CD4-positive, alpha-beta T cell (primary cell): ENCODE measurements around the gene RHPN2. TPM values are rescaled to one million over a fixed set of nuclear protein-coding genes. Genes with fewer than 3 reads are reported as not detected.
"Not testable (repeated sequence)": the region's sequence is repeated elsewhere in the genome, so short reads cannot be mapped to it uniquely, and the experiment has no call there.

ENCODE experiments used
- ATAC-seq: fragments of 200-7000 bp; cut with Tn5 transposase; one replicate; pipeline ENCODE4 v1.10.0; 2022; ENCODE audit warnings: mild to moderate bottlenecking; ENCODE audit not compliant: poor library complexity
- CTCF ChIA-PET: fragments of 350-600 bp; sonication (Branson Sonifier 250); formaldehyde crosslinking; loops from one replicate; lab custom pipeline; 2021; ENCODE audit warnings: antibody characterized with exemption, inconsistent platforms; lab: Charles Lee
- POLR2A ChIA-PET: fragments of 350-600 bp; sonication (Branson Sonifier 250); formaldehyde crosslinking; loops from one replicate; lab custom pipeline; 2021; ENCODE audit warnings: antibody characterized with exemption, inconsistent platforms; lab: Charles Lee
- DNase-seq, 14 experiments: peaks; one replicate each; pipeline ENCODE4 v3.0.0-alpha.2; 2013 to 2020; ENCODE audit warnings: mixed read lengths in 2 of 14
- H3K27ac ChIP-seq, 2 donors: one replicate each; pipeline versions ENCODE4 v1.5.1 to v1.7.0; 2013; ENCODE audit warnings: low read length in 2 of 2, low read depth in 1 of 2, mild to moderate bottlenecking in 1 of 2
- H3K27me3 ChIP-seq, 2 experiments: 1 replicate in 1 of 2; 2 replicates in 1 of 2; pipeline versions ENCODE4 v1.6.1 to v1.7.0; 2013; ENCODE audit warnings: low read length in 2 of 2, control low read depth in 1 of 2, mild to moderate bottlenecking in 1 of 2, moderate library complexity in 1 of 2; ENCODE audit not compliant: insufficient read depth in 2 of 2, control insufficient read depth in 1 of 2
- H3K36me3 ChIP-seq: one replicate; pipeline ENCODE4 v1.6.1; 2013; ENCODE audit warnings: low read length, control low read depth; ENCODE audit not compliant: insufficient read depth
- H3K4me1 ChIP-seq: one replicate; pipeline ENCODE4 v1.6.1; 2013; ENCODE audit warnings: low read length, control low read depth; ENCODE audit not compliant: insufficient read depth
- H3K4me3 ChIP-seq: one replicate; pipeline ENCODE4 v1.5.1; 2013; ENCODE audit warnings: mild to moderate bottlenecking, low read length, moderate library complexity
- H3K9me3 ChIP-seq, 2 experiments: 1 replicate in 1 of 2; 2 replicates in 1 of 2; pipeline versions ENCODE4 v1.6.1 to v1.7.0; 2013; ENCODE audit warnings: low read length in 2 of 2, mild to moderate bottlenecking in 2 of 2, control low read depth in 1 of 2, moderate library complexity in 1 of 2; ENCODE audit not compliant: control insufficient read depth in 1 of 2, insufficient read depth in 1 of 2
- H3K27ac Mint-ChIP-seq: one replicate; pipeline ENCODE4 v1.8.0; 2020; ENCODE audit warnings: mixed read lengths
- H3K27me3 Mint-ChIP-seq: one replicate; pipeline ENCODE4 v1.8.0; 2021; ENCODE audit warnings: mixed read lengths
- H3K36me3 Mint-ChIP-seq: one replicate; pipeline ENCODE4 v1.8.0; 2021; ENCODE audit warnings: low read depth, mixed read lengths
- H3K4me1 Mint-ChIP-seq: one replicate; pipeline ENCODE4 v1.8.0; 2021; ENCODE audit warnings: low read depth, mixed read lengths
- H3K4me3 Mint-ChIP-seq: one replicate; pipeline ENCODE4 v1.8.0; 2020; ENCODE audit warnings: mild to moderate bottlenecking, mixed read lengths
- H3K9me3 Mint-ChIP-seq: one replicate; pipeline ENCODE4 v1.8.0; 2020; ENCODE audit warnings: mixed read lengths
- intact Hi-C, 2 experiments: fragments of 100-400 bp; cut with DNase I in 1 of 2; cut with micrococcal nuclease in 1 of 2; formaldehyde crosslinking; loops; one replicate each; pipeline versions ENCODE4 v1.15.1 to v1.9.0; 2023 to 2025; cut with DNase I, micrococcal nuclease
- total RNA-seq, 174 experiments: library from RNA in 2 of 174; stranded (reverse) in 2 of 174; gene quantifications; one replicate each; pipeline ENCODE4 v1.2.3 and lab custom pipeline; 2021 to 2026
- TF ChIP-seq, protein P1 (sequence below): fragments of 200-600 bp; IDR thresholded peaks from one replicate; pipeline ENCODE4 v1.8.0; 2022; ENCODE audit warnings: antibody characterized with exemption, mild to moderate bottlenecking

The RHPN2 gene
- total RNA-seq, 2 experiments from 2014 or later, result 0.08 TPM; not detected in 1

DNA sequence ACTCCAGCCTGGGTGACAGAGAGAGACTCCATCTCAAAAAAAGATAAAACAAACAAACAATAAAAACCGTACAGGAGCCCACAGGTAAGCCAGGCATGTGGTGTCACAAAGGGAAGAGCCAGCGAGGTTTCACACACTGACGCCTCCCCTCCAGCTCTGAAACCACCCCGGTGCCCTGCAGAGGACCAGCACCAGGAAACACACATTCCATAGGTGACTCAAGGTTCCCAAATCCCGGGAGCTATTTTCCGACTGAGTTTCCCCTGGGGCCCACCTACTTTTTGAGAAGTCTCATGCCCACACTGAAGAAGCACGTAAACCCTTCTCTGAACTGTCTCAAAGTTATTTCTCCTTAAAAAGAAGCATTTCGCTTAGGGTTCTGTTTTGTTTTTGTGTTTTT, 40.3 kb downstream of the RHPN2 start:
- ChIA-PET CTCF (no interaction called here), POLR2A (no interaction called here)
- intact Hi-C loops, result no loop called here
- Histone ChIP-seq H3K27me3 (peaks cover 0 to 5% of the 10 kb centered on the region in 2 experiments), H3K36me3 (no peaks in the 10 kb centered on the region), H3K4me3 (no peak overlapping the region), H3K4me1 (no peaks in the 10 kb centered on the region), H3K27ac (no peak overlapping the region), H3K9me3 (peaks cover 0 to 28% of the 10 kb centered on the region in 2 experiments)
- Mint-ChIP-seq H3K27me3 (no peaks in the 10 kb centered on the region), H3K9me3 (no peaks in the 10 kb centered on the region), H3K36me3 (no peaks in the 10 kb centered on the region), H3K4me3 (no peak overlapping the region), H3K27ac (no peak overlapping the region), H3K4me1 (no peaks in the 10 kb centered on the region)
- ATAC-seq (no peak), DNase-seq (no peak)
- TF ChIP-seq, protein P1, sequence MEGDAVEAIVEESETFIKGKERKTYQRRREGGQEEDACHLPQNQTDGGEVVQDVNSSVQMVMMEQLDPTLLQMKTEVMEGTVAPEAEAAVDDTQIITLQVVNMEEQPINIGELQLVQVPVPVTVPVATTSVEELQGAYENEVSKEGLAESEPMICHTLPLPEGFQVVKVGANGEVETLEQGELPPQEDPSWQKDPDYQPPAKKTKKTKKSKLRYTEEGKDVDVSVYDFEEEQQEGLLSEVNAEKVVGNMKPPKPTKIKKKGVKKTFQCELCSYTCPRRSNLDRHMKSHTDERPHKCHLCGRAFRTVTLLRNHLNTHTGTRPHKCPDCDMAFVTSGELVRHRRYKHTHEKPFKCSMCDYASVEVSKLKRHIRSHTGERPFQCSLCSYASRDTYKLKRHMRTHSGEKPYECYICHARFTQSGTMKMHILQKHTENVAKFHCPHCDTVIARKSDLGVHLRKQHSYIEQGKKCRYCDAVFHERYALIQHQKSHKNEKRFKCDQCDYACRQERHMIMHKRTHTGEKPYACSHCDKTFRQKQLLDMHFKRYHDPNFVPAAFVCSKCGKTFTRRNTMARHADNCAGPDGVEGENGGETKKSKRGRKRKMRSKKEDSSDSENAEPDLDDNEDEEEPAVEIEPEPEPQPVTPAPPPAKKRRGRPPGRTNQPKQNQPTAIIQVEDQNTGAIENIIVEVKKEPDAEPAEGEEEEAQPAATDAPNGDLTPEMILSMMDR, result no peak

DNA sequence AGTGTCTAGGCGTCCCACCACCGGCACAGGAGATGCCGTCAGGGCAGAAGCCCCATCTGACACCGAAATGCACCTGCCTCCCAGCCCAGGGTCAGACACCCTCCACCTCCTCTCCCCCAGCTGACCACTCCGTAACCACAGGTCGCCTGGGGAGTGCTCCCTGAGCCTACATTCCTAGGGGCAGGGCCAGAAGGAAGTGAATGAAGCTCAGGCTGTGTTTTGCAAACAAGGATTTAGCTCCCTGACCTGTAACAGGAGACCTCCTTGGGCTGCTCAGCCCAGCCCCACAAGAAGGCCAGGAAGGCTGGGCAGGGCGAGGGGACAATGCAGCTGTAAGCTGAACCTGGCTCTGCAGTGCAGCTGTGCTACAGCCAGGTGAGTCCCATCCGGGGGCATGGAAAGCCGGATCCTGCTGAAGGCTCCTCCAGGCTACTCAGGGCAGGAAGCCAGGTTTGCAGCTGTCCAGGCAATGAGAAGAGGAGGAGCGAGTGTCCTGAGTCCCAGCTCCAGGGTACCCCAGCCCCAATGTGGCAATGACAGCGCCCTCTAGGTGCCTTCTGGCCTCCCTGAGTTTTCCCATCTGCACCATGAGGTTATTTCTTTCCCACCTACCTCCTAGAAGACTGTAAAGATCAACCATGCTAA, 42.1 kb downstream of the RHPN2 start:
- Mint-ChIP-seq H3K27ac (no peak overlapping the region), H3K4me1 (no peaks in the 10 kb centered on the region), H3K9me3 (no peaks in the 10 kb centered on the region), H3K36me3 (no peaks in the 10 kb centered on the region), H3K27me3 (no peaks in the 10 kb centered on the region), H3K4me3 (no peak overlapping the region)
- ATAC-seq (no peak), DNase-seq (no peak)
- TF ChIP-seq, protein P1, result no peak
- Histone ChIP-seq H3K27ac (no peak overlapping the region), H3K27me3 (peaks cover 0 to 5% of the 10 kb centered on the region in 2 experiments), H3K9me3 (peaks cover 0 to 16% of the 10 kb centered on the region in 2 experiments), H3K36me3 (no peaks in the 10 kb centered on the region), H3K4me1 (no peaks in the 10 kb centered on the region), H3K4me3 (no peak overlapping the region)
- POLR2A ChIA-PET, result no interaction called here
- intact Hi-C loops, result no loop called here
- CTCF ChIA-PET, result no interaction called here

DNA sequence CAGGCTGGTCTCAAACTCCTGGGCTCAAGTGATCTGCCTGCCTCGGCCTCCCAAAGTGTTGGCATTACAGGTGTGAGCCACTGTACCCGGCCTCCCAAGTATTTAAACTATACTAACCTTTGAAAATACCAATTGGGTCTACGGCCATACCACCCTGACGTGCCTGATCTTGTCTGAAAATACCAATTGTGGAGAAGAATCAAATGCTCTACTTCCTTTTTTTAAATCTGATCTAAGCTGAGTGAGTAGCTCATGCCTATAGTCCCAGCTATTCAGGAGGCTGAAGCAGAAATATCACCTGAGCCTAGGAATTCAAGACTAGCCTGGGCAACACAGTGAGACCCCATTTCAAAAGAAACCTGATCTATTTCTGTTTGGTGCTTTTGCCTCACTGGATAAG, 53.8 kb downstream of the RHPN2 start:
- H3K27ac ChIP-seq, POLR2A ChIA-PET, intact Hi-C loops, H3K9me3 Mint-ChIP-seq, CTCF ChIA-PET, H3K36me3 ChIP-seq, H3K9me3 ChIP-seq, H3K4me1 ChIP-seq, H3K27ac Mint-ChIP-seq, H3K4me3 ChIP-seq, DNase-seq, H3K4me3 Mint-ChIP-seq, ATAC-seq, H3K36me3 Mint-ChIP-seq, H3K27me3 ChIP-seq, H3K27me3 Mint-ChIP-seq, H3K4me1 Mint-ChIP-seq: not testable (repeated sequence)

- H3K27me3 ChIP-seq, result no peaks in the 10 kb centered on the region
- ATAC-seq, result no peak
- Mint-ChIP-seq H3K9me3 (no peaks in the 10 kb centered on the region), H3K27me3 (no peaks in the 10 kb centered on the region), H3K36me3 (no peaks in the 10 kb centered on the region), H3K4me3 (no peak overlapping the region), H3K4me1 (no peaks in the 10 kb centered on the region), H3K27ac (no peak overlapping the region)
- DNase-seq, result no peak
- no peak overlapping the region for H3K4me3 ChIP-seq
- H3K4me1 ChIP-seq, result no peaks in the 10 kb centered on the region
- ChIA-PET CTCF (no interaction called here), POLR2A (no interaction called here)
- TF ChIP-seq, protein P1, result no peak
- H3K27ac ChIP-seq, result no peak overlapping the region
- intact Hi-C loops, result no loop called here
- H3K9me3 ChIP-seq, result no peaks in the 10 kb centered on the region
- H3K36me3 ChIP-seq, result no peaks in the 10 kb centered on the region
Measured at GRCh38 chr19:33008738-33009137, 56.0 kb downstream of the RHPN2 start.
